ENCODE data around the gene DLEU7. TPM values are rescaled to one million over a fixed set of nuclear protein-coding genes. Genes with fewer than 3 reads are reported as not detected.

DLEU7 gene
- polyA plus RNA-seq, 1 experiment, result not detected

DNA sequence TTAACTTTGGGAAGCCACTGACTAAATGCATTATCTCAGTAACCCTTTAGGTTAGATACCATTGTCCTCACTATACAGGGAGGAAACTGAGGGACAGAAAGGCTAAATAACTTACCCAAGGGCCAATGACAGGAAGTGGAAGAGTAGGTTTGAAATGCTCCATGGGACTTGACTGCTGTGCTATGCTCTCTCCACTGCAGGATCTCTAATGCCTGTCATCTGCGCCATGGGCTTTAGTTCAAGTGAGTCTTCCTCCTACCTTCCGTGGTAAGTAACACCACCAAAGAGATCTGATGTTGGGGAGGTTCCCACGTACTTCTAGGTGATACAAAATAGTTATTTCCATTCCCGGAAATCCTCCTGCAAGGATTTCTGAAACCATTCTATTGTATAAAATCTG lies 3.7 kb downstream of the DLEU7 start:
- TF ChIP-seq, protein P1, sequence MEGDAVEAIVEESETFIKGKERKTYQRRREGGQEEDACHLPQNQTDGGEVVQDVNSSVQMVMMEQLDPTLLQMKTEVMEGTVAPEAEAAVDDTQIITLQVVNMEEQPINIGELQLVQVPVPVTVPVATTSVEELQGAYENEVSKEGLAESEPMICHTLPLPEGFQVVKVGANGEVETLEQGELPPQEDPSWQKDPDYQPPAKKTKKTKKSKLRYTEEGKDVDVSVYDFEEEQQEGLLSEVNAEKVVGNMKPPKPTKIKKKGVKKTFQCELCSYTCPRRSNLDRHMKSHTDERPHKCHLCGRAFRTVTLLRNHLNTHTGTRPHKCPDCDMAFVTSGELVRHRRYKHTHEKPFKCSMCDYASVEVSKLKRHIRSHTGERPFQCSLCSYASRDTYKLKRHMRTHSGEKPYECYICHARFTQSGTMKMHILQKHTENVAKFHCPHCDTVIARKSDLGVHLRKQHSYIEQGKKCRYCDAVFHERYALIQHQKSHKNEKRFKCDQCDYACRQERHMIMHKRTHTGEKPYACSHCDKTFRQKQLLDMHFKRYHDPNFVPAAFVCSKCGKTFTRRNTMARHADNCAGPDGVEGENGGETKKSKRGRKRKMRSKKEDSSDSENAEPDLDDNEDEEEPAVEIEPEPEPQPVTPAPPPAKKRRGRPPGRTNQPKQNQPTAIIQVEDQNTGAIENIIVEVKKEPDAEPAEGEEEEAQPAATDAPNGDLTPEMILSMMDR (IDR thresholded peaks at IDR 0.05; ENCODE audit: insufficient read depth, low read depth, low read length), result no peak
- DNase-seq (ENCODE audit: low read depth), result no peak
- H3K27me3 ChIP-seq (ENCODE audit: control insufficient read depth, insufficient read depth, low read length), result peaks cover 17% of the 10 kb centered on the region
- no peak overlapping the region for H3K4me3 ChIP-seq (ENCODE audit: low read depth, low read length)
- ChIA-PET CTCF (no interaction called here), POLR2A (no interaction called here)
- no peaks in the 10 kb centered on the region for H3K36me3 ChIP-seq (ENCODE audit: control insufficient read depth, insufficient read depth, low read length)

DNA sequence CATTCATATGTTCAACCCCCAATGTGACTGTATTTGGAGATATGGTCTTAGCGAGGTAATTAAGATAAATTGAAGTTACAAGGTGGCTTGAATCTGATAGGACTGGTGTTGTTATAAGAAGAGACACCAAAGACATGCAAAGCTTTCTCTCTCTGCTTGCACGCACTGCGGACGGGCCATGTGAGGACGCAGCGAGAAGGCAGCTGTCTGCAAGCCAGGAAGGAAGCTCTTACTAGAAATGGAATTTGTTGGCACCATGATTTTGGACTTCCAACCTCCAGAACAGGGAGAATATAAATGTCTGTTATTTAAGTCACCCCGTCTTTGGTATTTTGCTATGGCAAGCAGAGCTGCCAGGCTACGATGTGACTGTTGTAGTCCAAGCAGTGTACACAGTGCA lies 4.8 kb downstream of the DLEU7 start:
- Histone ChIP-seq H3K4me3 (ENCODE audit: low read depth, low read length) (no peak overlapping the region), H3K27me3 (ENCODE audit: control insufficient read depth, insufficient read depth, low read length) (peaks cover 12% of the 10 kb centered on the region), H3K36me3 (ENCODE audit: control insufficient read depth, insufficient read depth, low read length) (no peaks in the 10 kb centered on the region)
- ChIA-PET CTCF (no interaction called here), POLR2A (no interaction called here)
- TF ChIP-seq, protein P1 (IDR thresholded peaks at IDR 0.05; ENCODE audit: insufficient read depth, low read depth, low read length), result no peak
- DNase-seq (ENCODE audit: low read depth), result no peak

DNA sequence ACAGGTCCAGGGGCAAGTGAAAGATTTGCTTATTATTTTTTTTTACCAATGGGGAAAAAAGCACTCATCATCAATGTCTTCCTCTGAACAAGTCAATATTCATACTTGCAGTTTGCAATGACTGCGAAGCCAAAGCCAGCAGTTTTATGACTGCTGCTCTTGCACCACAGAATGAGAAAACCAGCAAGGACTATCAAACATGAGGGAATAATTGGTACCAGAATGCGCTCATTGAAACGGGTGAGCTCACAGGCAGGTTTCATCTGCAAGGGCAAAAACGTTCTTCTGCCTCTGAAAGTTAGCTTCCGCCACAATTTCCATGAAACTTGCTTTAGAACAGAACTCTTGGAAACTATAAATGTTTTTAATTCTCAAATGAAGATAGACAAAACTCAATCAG lies 5.5 kb downstream of the DLEU7 start:
- ChIA-PET CTCF (interaction anchor here (0.7 kb wide), 1 partner anchor 663 kb away, joined by 3 read pairs; no protein-coding TSS in a partner anchor), POLR2A (no interaction called here)
- TF ChIP-seq, protein P1 (IDR thresholded peaks at IDR 0.05; ENCODE audit: insufficient read depth, low read depth, low read length), result no peak
- Histone ChIP-seq H3K4me3 (ENCODE audit: low read depth, low read length) (no peak overlapping the region), H3K36me3 (ENCODE audit: control insufficient read depth, insufficient read depth, low read length) (no peaks in the 10 kb centered on the region), H3K27me3 (ENCODE audit: control insufficient read depth, insufficient read depth, low read length) (peaks cover 9% of the 10 kb centered on the region)
- DNase-seq (ENCODE audit: low read depth), result no peak

DNA sequence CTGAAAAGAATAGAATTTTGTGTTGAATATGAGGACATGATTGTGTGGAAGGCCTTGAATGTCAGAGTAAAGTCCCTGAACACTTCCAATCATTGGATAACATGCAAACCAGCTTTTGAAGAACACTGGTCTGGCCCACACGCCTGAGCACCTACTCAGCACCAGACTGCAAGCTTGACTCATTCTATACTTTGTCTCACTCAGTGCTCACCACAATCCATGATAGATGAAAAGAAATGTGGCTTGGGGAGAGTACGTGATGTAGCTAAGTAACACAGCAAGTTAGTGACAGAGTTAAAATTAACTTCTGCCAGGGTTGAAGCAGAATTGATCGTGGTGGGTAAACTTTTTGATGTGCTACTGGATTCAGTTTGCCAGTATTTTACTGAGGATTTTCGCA lies 12.0 kb downstream of the DLEU7 start:
- no peak for DNase-seq (ENCODE audit: low read depth)
- ChIA-PET POLR2A (no interaction called here), CTCF (interaction anchor here (1.5 kb wide), 1 partner anchor 19 kb away, joined by 5 read pairs; no protein-coding TSS in a partner anchor)
- Histone ChIP-seq H3K27me3 (ENCODE audit: control insufficient read depth, insufficient read depth, low read length) (peaks cover 8% of the 10 kb centered on the region), H3K4me3 (ENCODE audit: low read depth, low read length) (no peak overlapping the region), H3K36me3 (ENCODE audit: control insufficient read depth, insufficient read depth, low read length) (no peaks in the 10 kb centered on the region)
- TF ChIP-seq, protein P1 (IDR thresholded peaks at IDR 0.05; ENCODE audit: insufficient read depth, low read depth, low read length), result no peak

DNA sequence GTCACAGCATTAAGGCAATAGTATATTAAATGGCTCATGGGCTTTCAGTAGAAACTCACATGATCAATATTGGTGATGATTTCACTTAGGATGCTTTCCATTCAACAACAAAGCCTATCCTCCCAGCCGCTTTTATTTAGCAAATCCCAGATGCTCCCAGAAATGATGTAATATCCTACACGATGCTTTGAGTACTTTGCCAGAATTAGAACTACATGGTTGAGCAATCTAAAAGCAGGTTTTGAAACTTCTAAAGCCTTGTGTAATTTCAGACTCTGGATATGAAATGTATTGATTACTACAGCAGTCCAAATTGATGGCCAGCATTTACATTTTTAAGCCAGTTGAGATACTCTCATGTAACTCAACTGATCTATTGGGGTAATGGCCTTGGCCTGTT lies 13.6 kb downstream of the DLEU7 start:
- DNase-seq (ENCODE audit: low read depth), result no peak
- TF ChIP-seq, protein P1 (IDR thresholded peaks at IDR 0.05; ENCODE audit: insufficient read depth, low read depth, low read length), result no peak
- peaks cover 8% of the 10 kb centered on the region for H3K27me3 ChIP-seq (ENCODE audit: control insufficient read depth, insufficient read depth, low read length)
- no peaks in the 10 kb centered on the region for H3K36me3 ChIP-seq (ENCODE audit: control insufficient read depth, insufficient read depth, low read length)
- ChIA-PET POLR2A (no interaction called here), CTCF (interaction anchor here (1.0 kb wide), 1 partner anchor 63 kb away, joined by 4 read pairs; no protein-coding TSS in a partner anchor)
- H3K4me3 ChIP-seq (ENCODE audit: low read depth, low read length), result no peak overlapping the region
